ENCODE results near the gene TEX48. TPM values are rescaled to one million over a fixed set of nuclear protein-coding genes. Genes with fewer than 3 reads are reported as not detected.

The TEX48 gene
- total RNA-seq, 2 donors from 2014 or later = not detected

- Histone ChIP-seq H3K4me3 (no peak overlapping the region), H3K36me3 (no peaks in the 10 kb centered on the region), H3K9me3 (no peaks in the 10 kb centered on the region), H3K4me1 (replicated peaks) (no peaks in the 10 kb centered on the region), H3K27me3 (replicated peaks; ENCODE audit: insufficient read depth) (no peaks in the 10 kb centered on the region), H3K27ac (no peak overlapping the region)
- DNase-seq (ENCODE audit: low spot score) = no peak
- no peak for TF ChIP-seq POLR2AphosphoS5 (IDR thresholded peaks at IDR 0.05)
- no peak for TF ChIP-seq POLR2A (IDR thresholded peaks at IDR 0.05)
- TF ChIP-seq, protein P1, sequence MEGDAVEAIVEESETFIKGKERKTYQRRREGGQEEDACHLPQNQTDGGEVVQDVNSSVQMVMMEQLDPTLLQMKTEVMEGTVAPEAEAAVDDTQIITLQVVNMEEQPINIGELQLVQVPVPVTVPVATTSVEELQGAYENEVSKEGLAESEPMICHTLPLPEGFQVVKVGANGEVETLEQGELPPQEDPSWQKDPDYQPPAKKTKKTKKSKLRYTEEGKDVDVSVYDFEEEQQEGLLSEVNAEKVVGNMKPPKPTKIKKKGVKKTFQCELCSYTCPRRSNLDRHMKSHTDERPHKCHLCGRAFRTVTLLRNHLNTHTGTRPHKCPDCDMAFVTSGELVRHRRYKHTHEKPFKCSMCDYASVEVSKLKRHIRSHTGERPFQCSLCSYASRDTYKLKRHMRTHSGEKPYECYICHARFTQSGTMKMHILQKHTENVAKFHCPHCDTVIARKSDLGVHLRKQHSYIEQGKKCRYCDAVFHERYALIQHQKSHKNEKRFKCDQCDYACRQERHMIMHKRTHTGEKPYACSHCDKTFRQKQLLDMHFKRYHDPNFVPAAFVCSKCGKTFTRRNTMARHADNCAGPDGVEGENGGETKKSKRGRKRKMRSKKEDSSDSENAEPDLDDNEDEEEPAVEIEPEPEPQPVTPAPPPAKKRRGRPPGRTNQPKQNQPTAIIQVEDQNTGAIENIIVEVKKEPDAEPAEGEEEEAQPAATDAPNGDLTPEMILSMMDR (IDR thresholded peaks at IDR 0.05) = no peak
- WGBS = 87% methylated on average over 7 of the region's 7 CpGs
- intact Hi-C loops (cut with DNase I) = no loop called here
These were observed 7.8 kb upstream of the TEX48 start for GRCh38 chr9:114689813-114690212.

DNA sequence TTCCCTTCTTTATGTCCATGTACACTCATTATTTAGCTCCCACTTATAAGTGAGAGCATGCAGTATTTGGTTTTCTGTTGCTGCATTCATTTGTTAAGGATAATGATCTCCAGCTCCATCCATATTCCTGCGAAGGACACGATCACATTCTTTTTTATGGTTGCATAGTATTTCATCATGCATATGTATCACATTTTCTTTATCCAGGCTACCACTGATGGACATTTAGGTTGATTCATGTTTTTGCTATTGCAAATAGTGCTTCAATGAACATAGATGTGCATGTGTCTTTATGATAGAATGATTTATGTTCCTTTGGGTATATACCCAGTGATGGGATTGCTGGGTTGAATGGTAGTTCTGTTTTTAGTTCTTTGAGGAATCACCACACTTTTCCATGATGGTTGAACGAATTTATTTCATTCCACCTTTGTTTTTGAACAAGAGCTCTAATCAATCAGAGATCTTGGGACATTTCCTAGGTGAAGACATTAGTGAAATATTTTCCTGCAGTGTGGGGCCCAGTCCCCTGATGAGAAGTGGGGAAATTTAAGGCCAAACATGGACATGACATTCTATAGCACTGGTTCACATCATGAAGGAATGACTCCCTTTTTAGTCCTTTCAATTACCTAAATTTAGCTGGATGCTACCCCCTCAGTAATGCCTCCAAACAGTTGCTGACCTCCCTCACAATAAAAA is 7.1 kb upstream of the TEX48 start:
- H3K9me3 ChIP-seq = no peaks in the 10 kb centered on the region
- no peak overlapping the region for H3K27ac ChIP-seq
- 91% methylated on average over 3 of the region's 3 CpGs for WGBS
- no peak for TF ChIP-seq POLR2AphosphoS5 (IDR thresholded peaks at IDR 0.05)
- TF ChIP-seq, protein P1 (IDR thresholded peaks at IDR 0.05) = no peak
- TF ChIP-seq POLR2A (IDR thresholded peaks at IDR 0.05) = no peak
- DNase-seq (ENCODE audit: low spot score) = no peak
- intact Hi-C loops (cut with DNase I) = no loop called here
- no peaks in the 10 kb centered on the region for H3K4me1 ChIP-seq (replicated peaks)
- H3K36me3 ChIP-seq = no peaks in the 10 kb centered on the region
- H3K27me3 ChIP-seq (replicated peaks; ENCODE audit: insufficient read depth) = no peaks in the 10 kb centered on the region
- H3K4me3 ChIP-seq = no peak overlapping the region

DNA sequence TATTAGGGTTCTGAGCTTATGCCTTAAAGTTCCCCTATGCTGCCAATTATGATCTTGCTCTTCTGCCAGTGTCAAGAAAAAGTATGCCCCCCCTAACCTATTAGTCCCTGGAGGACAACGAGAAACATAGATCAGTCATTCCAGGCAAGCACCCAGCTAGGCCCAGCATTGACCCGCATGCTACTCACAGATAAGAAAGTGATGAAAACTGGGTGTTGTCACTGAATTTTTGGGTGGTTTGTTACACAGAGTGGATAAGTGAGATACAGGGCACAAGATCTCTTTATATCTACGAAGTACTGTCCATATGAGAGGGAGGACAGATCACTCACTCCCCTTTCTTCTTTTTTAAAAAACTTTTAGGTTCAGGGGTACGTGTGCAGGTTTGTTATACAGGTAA is 6.4 kb upstream of the TEX48 start:
- no peak overlapping the region for H3K4me3 ChIP-seq
- intact Hi-C loops (cut with DNase I) = no loop called here
- no peak for DNase-seq (ENCODE audit: low spot score)
- no peaks in the 10 kb centered on the region for H3K4me1 ChIP-seq (replicated peaks)
- TF ChIP-seq POLR2A (IDR thresholded peaks at IDR 0.05) (no peak), POLR2AphosphoS5 (IDR thresholded peaks at IDR 0.05) (no peak)
- TF ChIP-seq, protein P1 (IDR thresholded peaks at IDR 0.05) = no peak
- H3K27me3 ChIP-seq (replicated peaks; ENCODE audit: insufficient read depth) = no peaks in the 10 kb centered on the region
- H3K27ac ChIP-seq = no peak overlapping the region
- WGBS = 96% methylated on average over 4 of the region's 4 CpGs
- H3K9me3 ChIP-seq = no peaks in the 10 kb centered on the region
- H3K36me3 ChIP-seq = no peaks in the 10 kb centered on the region

DNA sequence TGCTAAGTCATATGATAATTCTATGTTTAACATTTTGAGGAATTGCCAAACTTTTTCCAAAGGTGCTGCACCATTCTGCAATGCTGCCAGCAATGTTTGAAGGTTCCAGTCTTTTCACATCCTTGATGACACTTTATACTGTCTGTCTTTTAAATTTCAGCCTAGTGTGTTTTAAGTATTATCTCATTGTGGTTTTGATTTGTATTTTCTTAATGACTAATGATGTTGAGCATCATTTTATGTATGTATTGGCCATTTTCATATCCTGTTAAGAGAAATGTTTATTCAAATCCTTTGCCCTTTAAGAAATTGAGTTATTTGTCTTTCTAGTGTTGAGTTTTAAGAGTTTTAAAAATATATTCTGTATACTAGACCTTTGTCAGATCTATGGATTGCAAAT is 5.0 kb upstream of the TEX48 start:
- H3K4me1 ChIP-seq (replicated peaks) = no peaks in the 10 kb centered on the region
- H3K4me3 ChIP-seq = no peak overlapping the region
- intact Hi-C loops (cut with DNase I) = no loop called here
- no peaks in the 10 kb centered on the region for H3K27me3 ChIP-seq (replicated peaks; ENCODE audit: insufficient read depth)
- no peak for DNase-seq (ENCODE audit: low spot score)
- TF ChIP-seq POLR2AphosphoS5 (IDR thresholded peaks at IDR 0.05) = no peak
- TF ChIP-seq, protein P1 (IDR thresholded peaks at IDR 0.05) = no peak
- TF ChIP-seq POLR2A (IDR thresholded peaks at IDR 0.05) = no peak
- H3K36me3 ChIP-seq = no peaks in the 10 kb centered on the region
- H3K9me3 ChIP-seq = no peaks in the 10 kb centered on the region
- H3K27ac ChIP-seq = no peak overlapping the region

DNA sequence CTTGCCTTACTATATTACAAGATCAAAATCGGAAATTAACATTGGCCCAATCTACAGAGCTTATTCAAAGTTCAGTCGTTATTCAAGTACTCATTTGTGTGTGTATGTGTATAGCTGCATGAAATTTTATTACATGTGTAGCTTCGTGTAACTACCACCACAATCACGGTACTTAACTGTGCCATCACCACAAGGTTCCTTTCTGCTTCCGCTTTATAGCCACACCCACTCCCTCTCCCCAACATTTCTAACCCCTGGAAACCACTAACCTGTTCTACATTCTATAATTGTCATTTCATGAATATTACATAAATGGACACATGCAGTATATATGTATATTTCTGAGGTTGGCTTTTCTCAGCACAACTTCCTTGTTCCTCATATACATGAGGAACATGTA is 4.0 kb upstream of the TEX48 start:
- DNase-seq (ENCODE audit: low spot score) = no peak
- H3K36me3 ChIP-seq = no peaks in the 10 kb centered on the region
- no peak for TF ChIP-seq POLR2AphosphoS5 (IDR thresholded peaks at IDR 0.05)
- TF ChIP-seq, protein P1 (IDR thresholded peaks at IDR 0.05) = no peak
- TF ChIP-seq POLR2A (IDR thresholded peaks at IDR 0.05) = no peak
- H3K27me3 ChIP-seq (replicated peaks; ENCODE audit: insufficient read depth) = no peaks in the 10 kb centered on the region
- no peaks in the 10 kb centered on the region for H3K9me3 ChIP-seq
- H3K4me3 ChIP-seq = no peak overlapping the region
- H3K4me1 ChIP-seq (replicated peaks) = no peaks in the 10 kb centered on the region
- 86% methylated on average over 5 of the region's 5 CpGs for WGBS
- no peak overlapping the region for H3K27ac ChIP-seq
- intact Hi-C loops (cut with DNase I) = no loop called here
